Rectal smooth muscle tissue (tissue), 1 donor: Measurements from ENCODE around the gene HOXA6.

ENCODE experiments used
- H3K27ac ChIP-seq: one replicate; pipeline ENCODE4 v1.7.0; 2013; ENCODE audit warnings: low read depth, low read length, inconsistent platforms
- H3K27me3 ChIP-seq: one replicate; pipeline ENCODE4 v1.7.0; 2013; ENCODE audit warnings: low read length; ENCODE audit not compliant: control insufficient read depth, insufficient read depth
- H3K36me3 ChIP-seq: one replicate; pipeline ENCODE4 v1.7.0; 2013; ENCODE audit warnings: low read length; ENCODE audit not compliant: control insufficient read depth, insufficient read depth
- H3K4me1 ChIP-seq: one replicate; pipeline ENCODE4 v1.7.0; 2013; ENCODE audit warnings: low read length; ENCODE audit not compliant: control insufficient read depth, insufficient read depth
- H3K4me3 ChIP-seq: one replicate; pipeline ENCODE4 v1.7.0; 2013; ENCODE audit warnings: low read length
- H3K9ac ChIP-seq: one replicate; pipeline ENCODE4 v1.7.0; 2013; ENCODE audit warnings: low read length

HOXA6 gene

DNA sequence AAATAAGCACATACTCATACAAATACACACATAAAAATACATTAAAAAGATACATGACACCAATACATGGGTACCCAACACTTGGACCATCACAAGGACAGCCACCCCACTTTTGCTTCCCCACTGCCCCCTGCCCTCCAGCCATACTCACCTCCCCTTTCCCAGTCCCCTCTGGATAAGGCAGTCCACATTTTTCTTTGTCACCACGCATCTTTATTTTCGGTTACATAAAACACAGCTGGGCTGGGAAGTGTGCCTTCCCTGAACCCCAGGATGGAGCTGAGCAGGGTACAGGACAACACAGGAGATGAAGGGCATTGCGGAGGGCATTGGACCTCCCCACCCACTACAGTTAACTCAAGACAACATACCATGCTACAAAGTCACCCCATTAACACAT lies 6.0 kb upstream of the HOXA6 start:
- Histone ChIP-seq H3K9ac (no peak overlapping the region), H3K27me3 (peaks cover 7% of the 10 kb centered on the region), H3K4me3 (no peak overlapping the region), H3K4me1 (peaks cover 12% of the 10 kb centered on the region), H3K36me3 (no peaks in the 10 kb centered on the region), H3K27ac (no peak overlapping the region)

DNA sequence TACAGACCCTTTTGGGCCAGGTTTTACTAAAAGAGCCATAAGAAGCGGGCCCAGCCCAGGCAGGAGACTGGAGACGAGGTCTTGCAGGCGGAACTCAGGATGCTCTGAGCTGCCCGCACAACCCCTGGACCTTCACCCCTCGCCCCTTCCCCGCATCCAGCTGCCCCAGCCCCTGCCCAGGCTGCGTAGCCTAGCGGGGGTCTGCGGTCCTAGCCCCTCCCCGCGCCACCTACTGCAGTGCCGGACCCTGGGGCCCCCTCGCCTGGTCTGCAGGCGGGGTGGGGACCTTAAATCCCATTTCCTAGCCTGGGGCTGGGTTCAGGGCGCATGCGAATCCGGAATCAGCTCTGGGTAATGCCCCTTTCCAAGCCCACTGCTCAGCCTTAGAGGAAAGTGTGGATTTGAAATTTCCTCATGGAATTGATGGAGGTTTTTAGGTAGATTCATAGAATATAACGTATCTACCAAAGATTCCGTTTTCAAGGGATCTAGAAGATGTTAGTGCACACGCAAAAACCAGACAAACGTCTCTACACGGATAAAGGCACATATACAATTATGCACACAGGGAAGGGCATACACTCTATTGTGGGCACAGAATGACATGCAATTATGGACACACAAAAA lies 5.4 kb upstream of the HOXA6 start:
- H3K4me3 ChIP-seq = peak overlapping the region; percentile 90
- peaks cover 16% of the 10 kb centered on the region for H3K4me1 ChIP-seq
- no peak overlapping the region for H3K9ac ChIP-seq
- H3K36me3 ChIP-seq = no peaks in the 10 kb centered on the region
- H3K27ac ChIP-seq = peak overlapping the region; percentile 96
- peaks cover 7% of the 10 kb centered on the region for H3K27me3 ChIP-seq

DNA sequence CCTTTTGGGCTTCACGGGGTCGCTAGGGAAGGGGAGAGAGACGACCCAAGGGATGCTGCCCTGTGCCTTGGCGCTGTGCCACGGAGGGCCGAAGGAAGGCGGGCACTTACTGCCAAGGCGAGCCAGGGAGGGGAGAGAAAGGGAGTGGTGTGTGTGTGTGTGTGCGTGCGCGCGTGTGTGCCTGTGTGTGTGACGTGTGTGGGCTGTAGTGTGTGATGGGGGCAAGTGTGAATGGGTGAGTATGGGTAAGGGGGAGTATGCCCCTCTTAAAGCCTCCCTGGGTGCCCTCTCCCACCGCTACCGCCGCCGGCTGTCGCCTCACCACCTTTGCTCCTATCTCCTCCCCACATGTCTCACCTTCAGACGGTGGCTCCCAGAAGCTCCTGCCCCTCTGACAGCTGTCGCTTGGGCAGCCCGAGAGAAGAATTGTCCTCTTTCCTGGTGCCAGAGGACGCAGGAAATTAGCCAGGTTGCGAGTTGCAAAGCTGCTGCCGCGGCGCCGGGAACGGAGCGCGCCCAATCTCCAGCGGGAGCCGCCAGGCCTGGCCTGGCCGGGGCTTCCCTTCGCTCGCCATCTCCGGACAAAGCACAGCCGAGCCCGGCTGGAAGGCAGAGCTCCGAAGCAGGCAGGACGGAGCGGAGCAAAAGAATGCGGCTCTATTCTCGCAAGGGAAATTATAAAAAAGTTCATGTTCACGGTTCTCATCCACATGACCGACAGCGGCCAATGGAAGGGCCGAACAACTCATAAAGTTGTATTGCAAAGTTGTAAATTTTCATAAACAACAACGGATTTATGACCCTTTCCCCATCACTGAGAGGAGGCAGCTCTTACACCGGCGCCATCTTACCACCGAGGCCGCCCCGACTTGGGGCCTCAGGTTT lies 4.6 kb upstream of the HOXA6 start, which contains the start of gene HOXA3:
HOXA3 (minus strand) TSS at position 653 of the 885 bp plus-strand sequence. CDS start 41,943 bp downstream, outside the sequence.
- H3K27ac ChIP-seq = peak within 1 kb of the TSS; percentile 96

DNA sequence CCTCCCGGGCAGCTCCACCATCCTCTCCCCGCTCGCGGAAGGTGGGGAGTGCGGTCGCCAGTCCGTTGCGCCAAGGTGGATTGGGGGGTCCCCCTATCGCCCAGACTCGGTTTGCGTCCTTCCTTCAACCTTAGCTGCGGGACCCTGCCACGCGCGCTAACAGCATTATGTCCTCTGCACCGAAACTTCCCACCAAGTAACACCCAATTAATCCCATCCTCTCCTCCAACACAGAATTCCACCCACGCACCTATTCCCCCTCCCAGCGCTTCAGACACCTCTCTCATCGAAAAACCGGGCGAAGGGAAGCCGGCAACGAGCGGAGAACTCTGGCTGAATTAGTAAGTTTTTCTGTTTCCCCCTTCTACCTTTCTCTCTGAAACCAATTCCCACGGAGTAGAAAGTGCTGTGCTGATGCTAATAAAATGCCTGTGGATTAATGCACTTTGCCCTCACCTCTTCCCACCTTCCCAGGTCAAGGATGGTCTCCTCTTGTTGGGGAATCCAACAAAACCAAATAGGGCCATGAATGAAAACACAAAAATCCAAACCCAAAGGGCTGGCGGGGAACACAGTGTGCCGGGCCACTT lies 3.9 kb upstream of the HOXA6 start:
- Histone ChIP-seq H3K4me1 (peaks cover 23% of the 10 kb centered on the region), H3K27me3 (peaks cover 7% of the 10 kb centered on the region), H3K4me3 (peak overlapping the region; percentile 90), H3K27ac (peak overlapping the region; percentile 96), H3K36me3 (no peaks in the 10 kb centered on the region), H3K9ac (peak overlapping the region; percentile 93)

More for the DNA sequence above, 4.6 kb upstream of the HOXA6 start, which contains the start of gene HOXA3:
- H3K36me3 ChIP-seq = no peaks in the 10 kb centered on the region
- H3K4me3 ChIP-seq = peak within 1 kb of the TSS; percentile 90
- H3K27me3 ChIP-seq = peaks cover 7% of the 10 kb centered on the region
- peaks cover 20% of the 10 kb centered on the region for H3K4me1 ChIP-seq
- peak within 1 kb of the TSS; percentile 93 for H3K9ac ChIP-seq

DNA sequence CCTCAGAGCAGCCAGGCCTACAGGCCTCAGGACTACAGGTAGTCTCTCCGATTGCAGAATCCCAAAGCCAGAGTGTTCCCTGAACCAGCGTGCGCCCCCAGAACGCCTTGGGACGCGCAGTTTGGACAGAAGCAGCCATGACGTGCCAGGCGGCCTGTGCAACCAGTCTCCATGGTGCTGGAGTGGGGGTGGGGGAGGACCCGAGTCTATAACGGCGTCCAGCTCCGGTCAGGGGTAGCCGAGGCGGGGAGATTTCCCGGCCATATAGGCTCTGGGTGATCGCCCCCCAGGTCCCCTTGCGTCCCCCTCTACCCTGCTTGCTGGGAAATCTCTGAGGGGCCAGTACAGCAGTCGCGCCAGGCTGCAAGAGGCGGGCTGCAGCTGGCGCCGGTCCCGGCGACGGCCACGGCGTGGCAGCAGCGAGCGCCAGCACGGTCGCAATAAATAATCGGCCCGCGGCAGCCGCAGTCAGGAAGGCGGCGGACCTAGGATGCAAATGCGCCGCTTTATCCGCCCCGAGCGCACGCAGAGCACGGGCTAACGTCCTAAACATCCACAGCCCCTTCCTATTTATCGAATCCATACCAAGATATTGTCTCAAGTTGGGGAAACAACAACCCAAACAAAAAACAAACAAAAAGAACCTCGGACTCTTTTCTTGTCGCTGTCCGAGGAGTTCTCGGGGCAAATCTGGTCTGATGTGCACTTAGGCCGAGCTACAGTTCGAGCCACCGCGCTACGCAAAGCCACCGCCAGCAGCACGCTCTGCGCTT lies 3.2 kb upstream of the HOXA6 start:
- peak overlapping the region; percentile 90 for H3K4me3 ChIP-seq
- H3K36me3 ChIP-seq = no peaks in the 10 kb centered on the region
- H3K27ac ChIP-seq = peak overlapping the region; percentile 96
- H3K9ac ChIP-seq = peak overlapping the region; percentile 93
- H3K27me3 ChIP-seq = peaks cover 7% of the 10 kb centered on the region
- H3K4me1 ChIP-seq = peaks cover 23% of the 10 kb centered on the region

DNA sequence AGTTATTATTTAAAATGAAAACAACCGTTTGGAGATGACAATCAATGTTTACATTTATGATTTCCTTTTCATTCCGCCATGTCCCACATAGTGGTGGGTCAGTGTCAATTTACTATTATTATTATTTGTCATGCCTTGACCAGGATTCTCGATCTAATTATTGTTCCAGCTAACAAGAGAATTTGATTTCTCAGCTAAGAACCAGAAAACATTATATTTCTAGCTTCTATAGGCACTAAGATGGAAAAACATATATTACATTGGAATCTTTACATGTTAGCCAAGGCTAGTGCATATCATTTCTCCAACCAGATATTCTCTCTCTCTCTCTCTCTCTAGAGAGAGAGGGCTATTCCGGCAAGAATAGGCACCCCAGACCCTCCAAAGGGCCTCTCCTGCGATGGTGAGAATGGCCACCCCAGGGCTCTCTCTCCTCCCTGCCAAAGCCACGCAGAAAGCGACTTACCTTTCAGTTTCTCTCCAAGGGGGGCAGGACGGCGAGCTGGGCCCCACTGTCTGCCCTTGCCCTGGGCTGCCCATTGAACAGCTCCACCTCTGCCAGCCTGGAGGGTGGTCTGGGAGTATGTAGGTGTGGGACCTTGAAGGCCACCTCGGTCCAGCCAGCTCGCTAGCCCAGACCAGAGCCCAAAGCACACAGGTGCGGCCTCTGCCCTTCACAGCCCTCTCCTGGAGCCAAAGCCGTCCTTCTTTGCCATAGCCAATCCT lies 2.4 kb upstream of the HOXA6 start:
- peak overlapping the region; percentile 50 for H3K9ac ChIP-seq
- H3K4me3 ChIP-seq = peak overlapping the region; percentile 90
- H3K27me3 ChIP-seq = peaks cover 7% of the 10 kb centered on the region
- peak overlapping the region; percentile 96 for H3K27ac ChIP-seq
- peaks cover 17% of the 10 kb centered on the region for H3K4me1 ChIP-seq
- peaks cover 6% of the 10 kb centered on the region for H3K36me3 ChIP-seq

DNA sequence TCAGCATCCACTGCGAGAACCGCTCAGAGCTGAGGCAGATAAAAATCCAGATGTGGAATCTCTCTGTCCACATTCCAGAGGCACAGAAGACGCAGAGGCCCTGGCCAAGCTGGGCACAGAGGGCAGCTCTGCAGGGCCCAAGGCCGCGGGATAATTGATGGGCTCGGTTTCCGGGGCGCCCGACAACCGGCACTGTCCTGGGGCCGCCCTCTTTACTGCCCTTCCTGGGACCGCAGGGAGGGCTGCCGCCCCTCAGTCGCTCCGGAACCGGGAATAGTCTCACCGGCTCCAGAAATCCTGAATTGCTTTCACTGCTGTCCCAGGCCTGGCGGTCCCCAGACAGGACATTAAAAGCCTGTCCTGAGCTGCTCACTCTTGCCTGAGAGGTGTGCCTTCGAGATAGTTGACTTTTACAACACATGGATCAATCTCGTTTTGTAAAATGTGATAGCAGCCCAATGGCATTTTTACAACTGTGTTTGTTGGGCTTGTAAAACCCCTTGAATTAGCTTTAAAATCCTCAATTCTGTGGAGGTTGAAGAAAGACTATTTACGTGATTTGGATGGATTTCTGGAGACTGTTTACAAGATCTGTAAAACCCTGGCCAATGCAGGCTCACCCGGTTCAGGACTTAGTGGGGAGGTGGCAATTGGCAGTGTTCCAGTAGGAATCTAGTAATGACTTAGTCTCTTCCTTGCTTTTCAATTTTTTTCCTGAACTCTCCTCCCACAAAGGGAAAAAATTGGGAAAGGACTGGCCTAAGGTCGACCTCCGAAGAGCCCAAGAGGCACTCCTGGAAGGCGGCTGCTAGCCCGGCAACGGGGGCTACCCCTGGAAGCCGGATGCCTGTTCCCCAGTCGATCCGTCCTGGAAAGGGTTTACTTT lies 1.4 kb upstream of the HOXA6 start:
- Histone ChIP-seq H3K27ac (peak overlapping the region; percentile 87), H3K36me3 (peaks cover 9% of the 10 kb centered on the region), H3K4me1 (peaks cover 16% of the 10 kb centered on the region), H3K4me3 (peak overlapping the region; percentile 75), H3K9ac (peak overlapping the region; percentile 25), H3K27me3 (peaks cover 7% of the 10 kb centered on the region)

DNA sequence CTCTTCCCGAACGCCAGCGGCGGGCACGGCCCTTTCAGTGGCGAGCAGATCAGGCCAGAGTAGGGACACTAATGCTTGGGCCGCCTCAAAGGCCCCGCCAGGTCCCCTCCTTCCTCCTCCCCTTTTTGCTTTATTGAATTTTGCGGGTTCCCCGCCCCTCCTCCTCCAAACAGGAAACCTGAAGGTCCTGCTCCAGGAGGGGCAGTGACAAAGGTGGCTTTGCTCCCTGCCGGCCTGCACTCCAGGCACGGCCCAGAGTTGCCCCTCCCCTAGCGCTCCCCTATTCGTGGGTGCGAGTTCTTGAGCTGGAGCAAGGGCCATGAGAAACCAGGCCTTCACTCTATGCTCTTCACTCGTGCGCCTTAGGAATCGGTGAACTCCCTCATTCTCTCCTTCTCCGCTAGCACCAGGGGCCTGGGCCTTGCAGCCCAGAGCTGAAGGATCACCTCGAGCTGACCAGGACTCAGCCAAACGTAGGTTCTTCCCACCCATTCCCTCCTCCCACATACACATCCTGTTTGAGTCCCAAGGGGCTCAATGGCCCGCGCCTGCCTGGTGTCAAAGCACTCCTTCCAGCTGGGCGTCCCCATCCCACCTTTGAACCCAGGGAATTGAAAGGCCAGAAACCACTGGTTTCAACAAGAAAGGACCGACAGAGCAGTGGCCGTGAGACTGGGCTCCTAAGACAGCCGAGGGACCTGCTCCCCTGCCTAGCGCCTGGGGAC lies 619 bp upstream of the HOXA6 start:
- Histone ChIP-seq H3K36me3 (peaks cover 12% of the 10 kb centered on the region), H3K27ac (peak overlapping the region; percentile 87), H3K4me3 (peak overlapping the region; percentile 75), H3K4me1 (peaks cover 16% of the 10 kb centered on the region), H3K27me3 (peaks cover 7% of the 10 kb centered on the region), H3K9ac (peak overlapping the region; percentile 25)

DNA sequence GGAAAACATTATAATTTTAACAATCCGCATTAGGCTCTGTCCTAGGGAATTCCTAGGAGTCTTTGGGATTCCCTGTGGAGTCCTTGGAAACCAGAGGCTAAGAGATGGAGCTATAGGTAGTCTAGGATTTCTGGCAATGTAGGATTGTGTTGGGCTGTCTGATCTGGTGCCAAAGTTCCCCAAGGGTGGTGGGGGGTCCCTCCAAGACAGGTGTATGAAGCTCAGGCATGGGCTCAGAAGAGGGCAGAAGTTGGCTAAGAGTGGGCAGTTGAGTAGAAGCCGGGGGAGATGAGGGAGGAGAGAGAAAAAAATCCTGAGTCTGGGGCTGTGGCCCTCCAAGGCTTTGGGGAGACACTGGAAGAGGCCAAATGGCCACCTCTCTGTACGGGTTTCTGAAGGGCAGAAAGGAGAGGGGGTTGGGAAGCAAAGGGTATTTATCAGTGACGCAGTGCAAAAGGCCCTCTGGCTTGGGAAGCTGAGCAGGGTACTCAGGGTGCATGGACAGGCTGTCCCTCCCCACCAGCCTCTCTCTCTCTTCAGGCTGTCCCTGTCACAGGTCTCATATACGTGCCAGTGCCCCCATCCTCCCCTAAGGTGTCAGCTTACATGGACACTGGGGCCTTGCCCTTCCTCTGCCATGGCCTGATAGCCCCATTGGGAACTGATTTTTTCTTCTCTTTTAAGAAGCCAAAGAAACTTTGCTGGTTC lies 929 bp downstream of the HOXA6 start:
- Histone ChIP-seq H3K27me3 (peaks cover under 1% of the 10 kb centered on the region), H3K4me3 (peak overlapping the region; percentile 75), H3K4me1 (peaks cover 14% of the 10 kb centered on the region), H3K36me3 (peaks cover 12% of the 10 kb centered on the region), H3K9ac (peak overlapping the region; percentile 64), H3K27ac (peak overlapping the region; percentile 87)

DNA sequence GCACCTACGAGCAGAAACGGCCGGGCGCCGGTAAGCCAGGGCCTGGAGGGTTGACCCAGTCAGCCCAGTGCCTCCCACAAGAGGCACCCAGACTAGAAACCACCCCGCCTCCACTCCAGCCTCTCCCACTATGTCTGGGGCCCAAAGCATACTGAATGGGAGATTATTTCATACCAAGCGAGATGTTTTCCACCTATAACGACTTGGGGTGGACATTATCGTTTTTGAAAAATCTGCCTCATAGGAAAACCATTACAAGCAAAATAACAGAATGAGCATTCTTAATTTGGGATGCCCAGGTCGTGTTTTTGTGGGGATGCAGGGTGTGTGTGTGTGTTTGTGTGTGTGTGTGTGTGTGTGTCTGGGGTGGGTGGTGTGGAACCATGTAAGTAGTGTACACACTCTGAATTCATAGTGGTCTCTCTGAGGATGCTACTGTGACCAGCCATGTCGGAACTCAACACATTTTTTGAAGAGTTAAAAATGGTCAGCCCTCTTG lies 1.6 kb downstream of the HOXA6 start:
- Histone ChIP-seq H3K36me3 (peaks cover 12% of the 10 kb centered on the region), H3K27ac (peak overlapping the region; percentile 52), H3K27me3 (no peaks in the 10 kb centered on the region), H3K4me3 (peak overlapping the region; percentile 40), H3K9ac (no peak overlapping the region), H3K4me1 (peaks cover 14% of the 10 kb centered on the region)
